Gastroesophageal sphincter (tissue), 3 donors: ENCODE results near the gene PRODH.
"Not testable (repeated sequence)": the region's sequence is repeated elsewhere in the genome, so short reads cannot be mapped to it uniquely, and the experiment has no call there.

Experiments used
- CTCF ChIP-seq, 4 experiments: fragments of 200-600 bp in 2 of 4; fragments of 450-650 bp in 2 of 4; sonication (generic) in 1 of 4; IDR thresholded peaks; one replicate each; pipeline ENCODE4 v1.5.1; 2017 to 2019; ENCODE audit warnings: antibody characterized with exemption in 4 of 4, mild to moderate bottlenecking in 2 of 4, moderate library complexity in 2 of 4
- POLR2A ChIP-seq, 2 donors: fragments of 450-650 bp; IDR thresholded peaks; one replicate each; pipeline ENCODE4 v1.6.1; 2017; ENCODE audit warnings: antibody characterized with exemption in 2 of 2, mild to moderate bottlenecking in 2 of 2, moderate library complexity in 1 of 2

DNA sequence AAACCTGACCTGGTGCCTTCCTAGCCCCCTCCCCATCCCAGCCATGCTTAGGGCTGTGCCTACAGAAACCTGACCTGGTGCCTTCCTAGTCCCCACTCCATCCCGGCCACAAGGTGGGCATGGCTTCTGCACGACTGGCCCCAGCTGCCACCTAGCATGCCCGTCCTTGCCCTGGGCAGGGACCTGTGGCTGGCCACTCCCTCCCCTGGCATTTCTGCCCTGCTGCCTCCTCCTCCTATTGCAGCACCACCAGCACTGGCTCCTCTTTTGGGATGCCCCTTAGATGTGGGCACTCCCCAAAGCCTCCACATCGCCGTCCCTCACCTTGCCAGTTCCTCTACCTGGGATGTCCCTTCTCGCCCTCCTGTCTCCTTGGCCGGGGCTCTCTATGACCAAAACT lies 1.4 kb downstream of the PRODH start:
- TF ChIP-seq CTCF, POLR2A (IDR thresholded peaks at IDR 0.05): not testable (repeated sequence)
